HL-60/S4 (cell line): Measurements from ENCODE around the gene SLC6A17.

ENCODE experiments used
- in situ Hi-C: fragments of 300-500 bp; cut with MboI; formaldehyde crosslinking; loops from 2 replicates; pipeline ENCODE4 v1.14.3; 2022; ENCODE audit warnings: low sequenced_read_pairs

Gene SLC6A17

DNA sequence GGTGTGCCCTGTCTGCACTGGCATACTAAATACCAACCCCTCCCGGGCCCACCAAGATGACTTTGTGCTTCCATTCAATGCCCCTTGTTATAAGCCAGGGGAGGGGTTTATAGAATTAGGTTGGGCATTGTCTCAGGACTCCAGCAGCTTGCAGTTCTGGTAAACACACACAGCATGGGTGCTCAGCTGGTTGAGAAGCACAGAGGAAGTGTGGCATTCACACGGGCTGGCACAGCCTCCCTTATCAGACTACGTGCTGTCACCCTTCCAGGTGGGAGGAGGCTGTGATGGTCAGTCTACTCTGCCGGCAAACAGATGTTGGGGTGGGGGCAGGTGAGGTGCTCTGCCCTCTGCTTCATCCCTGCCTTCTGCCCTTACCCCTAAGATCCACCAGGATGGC lies 15.0 kb upstream of the SLC6A17 start:
- in situ Hi-C loops, result no loop called here

GRCh38 chr1:110135666-110136065 lies 14.6 kb upstream of the SLC6A17 start:
- in situ Hi-C loops, result no loop called here

DNA sequence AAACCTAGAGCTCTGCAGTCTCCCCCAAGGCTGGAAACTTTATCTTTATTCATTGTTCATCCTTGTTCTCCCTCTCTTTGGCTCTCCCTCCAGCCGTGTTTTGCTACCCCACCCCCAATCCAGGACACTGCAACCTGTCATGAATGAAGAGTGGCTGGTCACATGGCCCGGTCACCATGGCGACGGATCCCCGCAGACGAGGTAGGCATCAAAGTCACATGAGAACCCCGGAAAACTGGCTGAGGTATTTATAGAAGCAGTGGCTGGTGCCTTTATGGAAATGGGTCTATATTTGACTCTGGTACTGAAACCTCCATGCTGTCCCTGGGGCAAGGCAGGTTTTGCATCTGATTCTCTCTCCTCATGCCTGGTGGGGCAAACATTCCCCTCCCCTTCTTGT lies 13.4 kb upstream of the SLC6A17 start:
- in situ Hi-C loops, result no loop called here

DNA sequence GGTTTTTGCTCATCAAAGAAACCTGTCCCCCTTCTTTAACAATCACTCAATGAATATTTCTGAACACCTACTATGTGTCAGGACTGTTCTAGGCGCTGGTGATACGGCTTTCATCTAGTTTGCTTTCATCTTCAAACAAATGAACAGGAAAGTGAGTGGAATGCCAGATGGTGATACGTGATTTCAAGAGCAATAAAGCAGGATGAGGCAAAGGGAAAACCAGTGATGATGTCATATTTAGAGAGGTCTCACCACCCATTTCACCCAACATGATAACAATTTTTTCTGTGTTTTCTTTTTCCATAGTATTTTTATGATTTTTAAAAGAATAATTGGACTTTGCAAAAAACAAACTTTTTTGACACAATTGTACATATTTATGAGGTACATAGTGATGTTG lies 11.3 kb upstream of the SLC6A17 start:
- in situ Hi-C loops, result no loop called here

DNA sequence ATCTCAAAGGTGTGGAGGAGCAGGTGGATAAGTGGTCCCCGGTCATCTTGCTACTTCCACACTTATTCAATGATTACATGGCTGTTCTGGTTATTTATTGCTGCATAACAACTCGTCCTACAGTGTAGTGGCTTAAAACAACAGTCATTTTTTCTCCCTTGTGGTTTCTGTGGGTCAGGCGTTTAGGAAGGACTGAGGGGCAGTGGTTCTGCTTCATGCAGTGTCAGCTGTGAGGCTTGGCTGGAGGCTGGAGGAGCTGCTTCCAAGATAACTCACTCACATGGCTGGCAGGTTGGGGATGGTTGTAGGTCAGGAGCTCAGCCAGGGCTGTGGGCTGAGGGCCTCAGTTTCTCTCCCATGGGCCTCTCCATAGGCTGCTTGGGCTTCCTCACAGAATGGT lies 5.9 kb upstream of the SLC6A17 start:
- in situ Hi-C loops, result no loop called here

DNA sequence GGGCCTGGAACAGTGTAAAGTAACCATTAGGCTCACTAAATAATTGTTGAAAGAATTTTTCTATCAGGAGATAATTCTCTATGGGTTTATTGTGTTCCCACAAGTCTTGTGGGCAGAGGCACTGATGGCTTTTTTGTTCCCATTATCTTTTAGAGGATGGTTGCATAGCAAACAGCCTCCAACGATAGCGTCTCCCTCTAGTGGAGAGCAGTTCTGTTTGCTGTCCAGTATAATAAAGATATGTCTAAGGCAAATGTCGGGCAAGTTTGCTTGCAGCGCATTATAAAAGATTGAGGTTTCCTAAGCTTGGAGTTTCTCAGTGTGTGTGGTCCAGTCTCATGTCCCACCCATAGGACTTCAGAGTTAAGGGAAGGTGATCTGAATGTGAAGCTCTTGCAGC lies 1.3 kb upstream of the SLC6A17 start:
- in situ Hi-C loops, result no loop called here

DNA sequence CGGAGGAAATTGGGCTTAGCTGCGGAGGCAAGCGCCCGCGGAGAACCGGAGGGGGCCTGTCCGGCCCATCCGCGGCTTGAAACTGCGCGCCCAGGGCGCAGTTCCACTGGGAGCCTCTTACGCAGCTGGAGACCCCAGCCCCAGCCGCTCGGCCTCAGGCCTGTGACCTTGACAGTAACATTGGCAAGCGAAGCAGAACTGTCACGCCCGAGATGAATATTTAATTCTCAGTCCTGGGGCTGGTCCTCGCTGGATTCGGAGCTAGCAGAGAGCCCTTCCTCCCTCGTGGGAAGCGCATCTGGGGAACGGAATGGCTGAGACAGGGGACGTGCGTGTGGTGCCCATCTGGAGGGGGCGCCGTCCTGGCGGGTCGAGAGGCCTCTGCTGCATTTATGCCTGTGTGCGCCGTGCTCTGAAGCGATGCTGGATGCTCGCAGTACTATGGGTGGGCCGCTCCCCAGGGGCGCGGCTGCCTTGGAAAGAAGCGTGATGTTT lies 928 bp downstream of the SLC6A17 start:
- in situ Hi-C loops, result no loop called here

DNA sequence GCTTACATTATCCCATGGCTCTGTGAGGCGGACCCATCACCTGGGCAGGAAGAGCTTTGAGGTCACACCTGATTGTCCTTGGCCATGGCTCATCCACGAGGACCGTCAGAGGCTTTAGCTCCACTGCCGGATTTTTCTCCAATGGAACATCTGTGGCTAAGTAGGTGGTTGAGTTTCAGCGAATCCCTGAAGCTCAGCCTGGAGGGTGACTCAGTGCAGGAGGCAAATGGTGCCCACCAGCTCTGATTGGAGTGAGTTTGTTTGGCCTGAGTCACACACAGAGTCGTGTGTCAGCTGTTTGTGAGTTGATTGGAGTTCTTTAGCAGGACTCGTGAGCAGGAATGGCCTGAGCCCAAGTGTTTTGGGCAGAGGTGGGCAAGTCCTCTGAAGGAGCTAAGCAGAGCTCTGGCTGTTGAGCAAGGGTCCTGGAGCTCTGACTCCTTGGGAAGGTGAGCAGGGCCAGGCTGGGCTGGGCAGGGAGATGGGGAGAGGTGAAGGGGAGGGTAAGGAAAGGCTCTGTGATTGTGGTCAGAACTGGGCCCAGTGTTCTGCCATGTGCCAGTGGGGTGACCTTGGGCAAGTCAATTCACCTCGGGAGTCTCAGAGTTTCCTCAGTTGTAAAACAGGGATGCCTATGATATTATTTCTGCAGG lies 2.0 kb downstream of the SLC6A17 start:
- in situ Hi-C loops, result no loop called here

DNA sequence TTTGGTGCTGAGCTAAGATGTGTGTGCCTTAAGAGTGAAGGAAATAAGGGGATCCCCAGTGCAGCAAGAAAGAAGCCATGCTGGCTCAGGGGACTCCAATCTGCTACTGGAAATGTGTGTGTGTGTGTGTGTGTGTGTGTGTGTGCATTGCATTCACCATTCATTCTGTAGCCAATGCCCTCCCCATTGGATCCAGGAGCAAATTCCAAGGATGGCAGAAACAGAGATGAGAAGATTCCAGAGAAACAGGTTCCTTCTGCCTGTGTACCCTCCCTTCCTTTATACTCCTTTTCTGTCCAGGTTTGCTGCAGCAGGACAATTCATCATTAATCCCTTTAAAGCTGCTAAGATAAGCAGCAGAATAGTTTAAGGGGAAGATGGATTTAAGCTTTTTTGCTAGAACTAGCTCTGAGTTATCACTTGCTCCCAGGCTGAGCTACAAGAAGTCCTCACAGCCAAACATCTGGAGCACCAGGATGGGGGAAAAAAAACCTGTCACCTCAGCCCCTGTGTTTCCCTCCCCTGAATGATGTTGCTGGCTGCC lies 3.2 kb downstream of the SLC6A17 start:
- in situ Hi-C loops, result no loop called here

- in situ Hi-C loops, result no loop called here
These were observed 5.7 kb downstream of the SLC6A17 start for GRCh38 chr1:110155878-110156522.

GRCh38 chr1:110158261-110158660 lies 8.0 kb downstream of the SLC6A17 start:
- in situ Hi-C loops, result no loop called here

- in situ Hi-C loops, result no loop called here
These were observed 8.9 kb downstream of the SLC6A17 start for GRCh38 chr1:110159168-110159567.

DNA sequence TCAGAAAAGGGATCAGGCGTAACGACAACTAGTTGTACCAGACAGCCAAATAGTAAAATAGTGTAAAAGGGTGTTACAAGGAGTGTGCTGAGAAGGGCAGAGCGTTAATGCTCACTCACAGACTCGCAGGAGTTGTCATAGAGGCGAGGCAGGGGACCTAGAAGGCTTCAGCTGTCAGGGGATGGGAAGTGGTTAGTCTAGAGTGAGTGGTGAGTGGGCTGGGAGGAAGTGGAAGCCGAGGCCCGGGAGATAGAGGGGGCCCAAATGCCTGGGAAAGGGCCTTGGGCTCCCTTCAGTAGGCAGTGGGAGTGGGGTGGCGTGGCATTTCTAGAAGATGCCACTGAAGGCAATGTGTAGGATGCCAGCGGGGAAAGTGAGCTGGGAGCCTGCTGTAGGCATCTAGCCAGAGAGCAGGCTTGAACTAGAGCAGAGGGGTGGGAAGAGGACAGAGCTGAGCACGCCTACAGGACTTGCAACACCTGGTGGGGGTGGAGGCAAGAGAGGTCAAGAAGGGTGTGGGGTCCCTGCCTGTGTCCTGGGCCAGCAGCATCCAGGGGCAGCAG lies 10.3 kb downstream of the SLC6A17 start:
- in situ Hi-C loops, result no loop called here

- in situ Hi-C loops, result no loop called here
These were observed 10.9 kb downstream of the SLC6A17 start for GRCh38 chr1:110161165-110161564.

DNA sequence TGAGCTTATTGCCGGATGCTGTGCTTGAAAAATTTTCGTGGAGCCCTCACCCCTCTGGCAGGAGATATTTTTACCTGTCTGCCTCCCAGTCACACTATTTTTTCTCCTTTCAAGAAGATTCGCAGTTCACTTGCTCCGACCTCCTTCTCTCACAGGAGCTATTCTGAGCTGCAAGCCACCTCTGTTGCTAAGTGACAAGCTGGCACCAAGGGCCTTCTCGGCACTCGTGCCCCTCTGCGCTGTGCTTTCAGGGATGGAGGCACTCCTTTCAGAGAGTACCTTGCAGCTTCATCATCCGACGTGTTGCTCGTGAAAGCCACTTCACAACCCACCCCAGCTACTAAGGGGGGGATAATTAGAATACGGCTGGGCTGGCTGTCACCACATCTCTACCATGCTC lies 11.6 kb downstream of the SLC6A17 start:
- in situ Hi-C loops, result no loop called here

DNA sequence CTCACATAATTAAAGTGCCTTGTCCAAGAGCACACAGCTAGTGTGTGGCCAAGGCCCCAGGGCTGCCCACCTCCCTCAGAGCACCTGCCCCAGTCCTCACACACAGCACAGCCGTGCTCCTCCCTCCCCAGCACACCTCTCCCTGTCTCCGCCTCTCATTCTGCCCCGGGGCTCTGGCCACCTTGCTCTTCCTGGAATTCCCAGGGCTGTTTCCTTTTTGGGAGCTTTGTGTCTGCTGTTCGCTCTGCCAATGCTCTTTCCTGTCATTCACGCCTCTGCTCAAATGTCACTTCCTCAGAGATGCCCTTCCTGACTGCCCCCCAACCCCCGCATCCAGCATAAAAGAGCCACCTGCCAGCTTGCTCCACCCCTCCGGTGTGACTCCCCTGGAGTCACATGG lies 13.3 kb downstream of the SLC6A17 start:
- in situ Hi-C loops, result no loop called here

DNA sequence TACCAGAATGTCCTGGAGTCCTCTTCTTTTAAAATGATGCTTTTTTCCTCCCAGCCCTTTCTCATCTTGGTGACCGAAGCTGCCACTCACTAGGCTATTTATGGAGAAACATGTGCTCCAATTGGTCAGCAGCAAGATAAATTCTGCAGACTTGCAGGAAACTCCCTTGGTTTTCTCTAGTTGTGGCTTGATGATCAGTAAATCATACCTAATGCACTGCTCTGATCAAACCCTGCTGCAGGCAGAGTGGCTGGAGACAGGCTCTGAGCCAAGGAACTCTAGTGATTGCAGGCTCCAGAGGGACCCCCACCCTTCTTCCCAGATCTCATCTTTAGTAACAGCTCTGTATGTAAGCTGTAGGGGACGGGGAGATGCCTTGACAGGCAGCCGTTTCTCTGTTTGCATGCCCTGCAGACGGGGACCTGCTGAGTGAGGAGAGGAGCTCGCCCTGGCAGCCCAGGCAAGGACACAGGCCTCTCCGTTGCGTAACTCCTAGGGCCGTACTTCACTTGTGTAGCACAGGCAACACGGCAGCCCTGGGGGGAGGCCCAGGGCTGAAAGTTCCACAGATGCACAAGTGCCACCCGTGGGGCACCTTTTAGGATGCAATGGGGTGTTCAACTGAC lies 14.5 kb downstream of the SLC6A17 start:
- in situ Hi-C loops, result no loop called here

DNA sequence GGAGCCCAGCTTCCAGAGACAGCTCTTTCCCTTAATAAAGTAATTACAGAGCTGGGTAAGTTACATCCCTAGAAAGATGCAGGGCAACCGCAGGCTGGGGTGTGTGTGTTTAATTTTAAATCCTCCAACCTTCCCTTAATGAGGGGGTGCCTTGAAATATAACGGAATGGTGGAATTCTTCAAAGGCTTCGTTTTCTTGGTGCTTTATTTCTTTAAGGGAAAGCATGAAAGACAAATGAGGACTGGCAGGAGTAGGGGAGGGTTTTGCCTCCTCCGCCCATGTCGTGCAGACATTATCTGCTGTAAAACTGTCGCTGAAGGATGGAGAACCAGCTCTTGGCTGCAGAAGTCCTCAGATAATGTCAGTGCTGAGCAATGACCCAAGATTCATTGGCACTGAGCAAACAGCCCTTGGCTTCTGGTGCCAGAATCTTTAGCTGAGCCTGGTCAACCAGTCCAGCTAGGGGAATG lies 15.5 kb downstream of the SLC6A17 start:
- in situ Hi-C loops, result no loop called here

GRCh38 chr1:110166861-110167260 lies 16.6 kb downstream of the SLC6A17 start:
- in situ Hi-C loops, result no loop called here

DNA sequence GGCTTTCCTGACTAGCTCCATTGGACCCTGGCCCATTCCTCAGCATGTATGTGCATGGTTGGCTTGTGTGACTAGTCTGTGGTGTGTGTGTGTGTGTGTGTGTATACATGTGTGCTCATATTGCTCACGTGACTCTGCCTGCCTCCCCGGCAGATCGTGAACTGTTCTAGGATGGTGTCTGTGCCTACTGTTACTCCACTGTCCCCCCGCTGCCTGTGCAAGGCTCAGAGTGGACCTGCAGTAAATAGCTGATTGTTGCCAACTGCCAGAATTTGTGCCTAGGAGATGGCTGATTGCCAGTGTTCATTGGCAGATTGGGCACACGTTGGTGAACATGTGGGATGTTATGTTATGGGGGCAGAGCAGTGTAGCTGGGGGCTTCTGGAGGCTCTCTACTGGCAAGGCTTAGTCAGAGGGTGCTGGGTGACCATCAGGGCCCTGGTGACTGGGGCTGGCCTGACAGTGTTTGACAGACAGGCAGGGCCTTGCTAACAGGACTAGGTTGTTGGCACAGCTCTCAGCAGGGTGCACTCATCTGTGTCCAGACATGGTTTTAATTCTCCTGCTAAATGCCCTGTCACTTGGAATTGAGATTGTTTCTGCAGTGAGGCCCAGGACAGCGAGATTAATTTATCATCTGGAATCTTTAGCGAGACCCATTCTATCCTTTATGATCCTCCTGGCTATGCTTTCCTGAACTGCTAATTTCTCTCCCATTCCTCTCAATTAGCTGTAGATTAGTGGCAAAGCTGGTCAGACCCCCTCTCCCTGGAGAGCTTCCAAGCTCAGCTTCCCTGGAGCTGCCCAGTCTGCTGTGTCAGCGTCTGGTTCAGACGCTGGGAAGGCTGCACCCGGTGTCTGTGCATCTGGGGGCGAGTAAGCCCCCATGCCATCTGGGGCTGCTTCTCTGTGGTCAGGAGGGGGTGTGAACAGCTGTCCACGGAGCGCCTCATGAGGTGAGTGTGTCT lies 20.8 kb downstream of the SLC6A17 start:
- in situ Hi-C loops, result no loop called here
